Left ventricle myocardium inferior (tissue), 1 donor: Measurements from ENCODE around the gene IPCEF1. TPM values are rescaled to one million over a fixed set of nuclear protein-coding genes. Genes with fewer than 3 reads are reported as not detected.
A peak's percentile ranks its signal among the peaks of the same experiment; 100 is the strongest.

Experiments used
- DNase-seq: peaks from one replicate; pipeline ENCODE4 v3.0.0-alpha.2; 2020
- H3K27ac ChIP-seq: fragments of 200-600 bp; replicated peaks from 2 replicates; pipeline ENCODE4 v1.8.0; 2021
- H3K27me3 ChIP-seq: fragments of 200-600 bp; 2 replicates; pipeline ENCODE4 v1.8.0; 2021; ENCODE audit warnings: low read depth
- H3K36me3 ChIP-seq: fragments of 200-600 bp; 2 replicates; pipeline ENCODE4 v1.8.0; 2021
- H3K4me1 ChIP-seq: fragments of 200-600 bp; 2 replicates; pipeline ENCODE4 v1.8.0; 2021
- H3K4me3 ChIP-seq: fragments of 200-600 bp; 2 replicates; pipeline ENCODE4 v1.8.0; 2021; ENCODE audit warnings: mild to moderate bottlenecking, moderate library complexity
- H3K9me3 ChIP-seq: fragments of 200-600 bp; replicated peaks from 2 replicates; pipeline ENCODE4 v1.8.0; 2021
- intact Hi-C: fragments of 100-400 bp; cut with micrococcal nuclease; formaldehyde crosslinking; loops from one replicate; pipeline ENCODE4 v1.11.0; 2022
- total RNA-seq: library from RNA; stranded (reverse); fragmentation: NEBNext Ultra II Directional; extraction: Animal tissue kit (Norgen Biotek cat#: 25700); gene quantifications from one replicate; pipeline ENCODE4 v1.2.1, GENCODE V29; 2021
- TF ChIP-seq, protein P1 (sequence below): fragments of 200-600 bp; IDR thresholded peaks from 2 replicates; pipeline ENCODE4 v1.8.0; 2021; ENCODE audit warnings: antibody characterized with exemption, mild to moderate bottlenecking, borderline replicate concordance
- donor health status: DM: no; HTN: yes; CAD: no; lungs with severe emphysema.

IPCEF1 gene
- total RNA-seq, 1 donor from 2014 or later: 1.7 TPM

DNA sequence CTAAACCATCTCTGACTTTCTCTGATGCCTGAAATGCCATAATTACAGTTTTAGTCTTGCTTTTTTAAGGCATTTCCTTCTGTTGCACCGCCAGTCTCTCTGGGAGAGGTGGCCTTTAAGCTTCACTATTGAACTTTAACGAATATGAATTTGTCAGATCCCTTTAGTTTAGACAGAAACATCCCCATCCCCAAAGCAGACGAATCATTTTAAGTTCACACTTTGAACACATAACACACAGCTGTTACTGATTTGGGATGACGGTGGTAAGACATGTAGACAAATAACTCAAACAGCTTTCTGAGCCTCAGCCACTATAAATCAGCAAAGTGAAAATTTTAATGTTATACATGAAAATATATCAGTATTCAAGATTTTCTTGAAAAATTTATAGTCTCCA is 7.2 kb upstream of the IPCEF1 start:
- no peak for DNase-seq
- intact Hi-C loops: no loop called here
- no peaks in the 10 kb centered on the region for H3K36me3 ChIP-seq
- no peaks in the 10 kb centered on the region for H3K27me3 ChIP-seq
- no peak overlapping the region for H3K27ac ChIP-seq
- H3K4me1 ChIP-seq: no peaks in the 10 kb centered on the region
- TF ChIP-seq, protein P1, sequence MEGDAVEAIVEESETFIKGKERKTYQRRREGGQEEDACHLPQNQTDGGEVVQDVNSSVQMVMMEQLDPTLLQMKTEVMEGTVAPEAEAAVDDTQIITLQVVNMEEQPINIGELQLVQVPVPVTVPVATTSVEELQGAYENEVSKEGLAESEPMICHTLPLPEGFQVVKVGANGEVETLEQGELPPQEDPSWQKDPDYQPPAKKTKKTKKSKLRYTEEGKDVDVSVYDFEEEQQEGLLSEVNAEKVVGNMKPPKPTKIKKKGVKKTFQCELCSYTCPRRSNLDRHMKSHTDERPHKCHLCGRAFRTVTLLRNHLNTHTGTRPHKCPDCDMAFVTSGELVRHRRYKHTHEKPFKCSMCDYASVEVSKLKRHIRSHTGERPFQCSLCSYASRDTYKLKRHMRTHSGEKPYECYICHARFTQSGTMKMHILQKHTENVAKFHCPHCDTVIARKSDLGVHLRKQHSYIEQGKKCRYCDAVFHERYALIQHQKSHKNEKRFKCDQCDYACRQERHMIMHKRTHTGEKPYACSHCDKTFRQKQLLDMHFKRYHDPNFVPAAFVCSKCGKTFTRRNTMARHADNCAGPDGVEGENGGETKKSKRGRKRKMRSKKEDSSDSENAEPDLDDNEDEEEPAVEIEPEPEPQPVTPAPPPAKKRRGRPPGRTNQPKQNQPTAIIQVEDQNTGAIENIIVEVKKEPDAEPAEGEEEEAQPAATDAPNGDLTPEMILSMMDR: no peak
- no peak overlapping the region for H3K4me3 ChIP-seq
- H3K9me3 ChIP-seq: no peaks in the 10 kb centered on the region

DNA sequence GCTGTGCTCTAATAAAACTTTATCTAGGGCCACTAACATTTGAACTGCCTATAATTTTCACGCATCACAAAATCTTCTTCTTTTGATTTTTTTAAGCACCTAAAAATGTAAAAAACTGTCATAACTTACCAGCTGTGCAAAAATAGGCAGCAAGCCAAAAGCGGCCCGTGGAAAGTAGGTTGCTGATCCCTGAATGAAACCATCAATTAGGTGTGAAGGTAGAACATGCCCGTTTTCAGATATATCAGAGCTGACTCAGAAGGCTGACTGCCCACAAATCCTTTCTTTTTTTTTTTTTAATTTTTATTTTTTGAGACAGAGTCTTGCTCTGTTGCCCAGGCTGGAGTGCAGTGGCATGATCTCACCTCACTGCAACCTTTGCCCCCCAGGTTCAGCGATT is 4.9 kb upstream of the IPCEF1 start:
- Histone ChIP-seq H3K27ac (no peak overlapping the region), H3K36me3 (no peaks in the 10 kb centered on the region), H3K9me3 (no peaks in the 10 kb centered on the region), H3K27me3 (no peaks in the 10 kb centered on the region), H3K4me1 (no peaks in the 10 kb centered on the region), H3K4me3 (no peak overlapping the region)
- TF ChIP-seq, protein P1: no peak
- no peak for DNase-seq
- intact Hi-C loops: no loop called here

DNA sequence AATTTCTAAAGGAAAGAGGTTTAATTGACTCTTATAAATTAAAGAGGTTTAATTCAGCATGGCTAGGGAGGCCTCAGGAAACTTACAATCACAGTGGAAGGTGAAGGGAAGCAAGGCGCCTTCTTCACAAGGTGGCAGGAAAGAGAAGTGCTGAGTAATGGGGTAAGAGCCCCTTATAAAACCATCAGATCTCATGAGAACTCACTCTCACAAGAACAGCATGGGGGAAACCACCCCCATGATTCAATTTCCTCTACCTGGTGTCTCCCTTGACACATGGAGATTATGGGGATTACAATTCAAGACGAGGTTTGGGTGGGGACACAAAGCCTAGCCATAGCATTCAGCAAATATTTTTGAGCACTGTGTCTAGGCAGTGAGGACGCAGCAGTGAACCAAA is 3.9 kb upstream of the IPCEF1 start:
- DNase-seq: no peak
- TF ChIP-seq, protein P1: no peak
- Histone ChIP-seq H3K4me1 (no peaks in the 10 kb centered on the region), H3K36me3 (no peaks in the 10 kb centered on the region), H3K4me3 (no peak overlapping the region), H3K27me3 (no peaks in the 10 kb centered on the region), H3K27ac (no peak overlapping the region), H3K9me3 (no peaks in the 10 kb centered on the region)
- intact Hi-C loops: no loop called here

DNA sequence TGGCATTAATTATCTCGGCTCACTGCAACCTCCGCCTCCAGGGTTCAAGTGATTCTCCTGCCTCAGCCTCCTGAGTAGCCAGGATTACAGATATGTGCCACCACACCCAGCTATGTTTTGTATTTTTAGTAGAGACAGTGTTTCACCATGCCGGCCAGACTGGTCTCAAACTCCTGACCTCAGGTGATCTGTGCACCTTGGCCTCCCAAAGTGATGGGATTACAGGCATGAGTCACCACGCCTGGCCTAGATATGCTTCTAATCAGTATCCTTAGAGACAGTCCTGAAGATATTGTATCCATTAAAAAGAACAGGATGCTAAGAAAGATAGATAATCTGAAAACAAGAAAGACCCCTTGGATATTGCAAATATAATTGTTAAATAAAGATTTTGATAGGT is 3.1 kb upstream of the IPCEF1 start:
- TF ChIP-seq, protein P1: no peak
- Histone ChIP-seq H3K4me3 (no peak overlapping the region), H3K36me3 (no peaks in the 10 kb centered on the region), H3K27ac (no peak overlapping the region), H3K9me3 (no peaks in the 10 kb centered on the region), H3K4me1 (no peaks in the 10 kb centered on the region), H3K27me3 (no peaks in the 10 kb centered on the region)
- intact Hi-C loops: no loop called here
- no peak for DNase-seq

DNA sequence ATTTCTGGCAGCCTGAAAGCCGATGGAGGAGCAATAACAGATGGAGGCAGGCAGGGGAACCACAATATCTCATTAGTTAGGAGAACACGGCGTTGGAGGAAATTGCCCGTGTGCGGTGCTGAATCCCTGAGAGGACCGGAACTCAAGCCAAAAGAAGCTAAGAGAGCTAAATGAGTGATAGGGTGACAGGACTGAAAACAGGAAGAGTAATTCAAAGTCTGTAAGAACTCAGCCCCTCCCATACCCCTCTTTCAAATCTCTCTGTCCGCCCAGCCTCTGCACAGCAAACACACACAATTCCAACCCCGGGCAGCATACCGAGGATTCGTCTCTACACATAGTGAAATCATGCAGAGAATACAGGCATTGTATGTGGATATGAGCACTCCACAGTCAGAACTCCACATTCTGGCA is 2.6 kb upstream of the IPCEF1 start:
- H3K4me1 ChIP-seq: no peaks in the 10 kb centered on the region
- no peaks in the 10 kb centered on the region for H3K27me3 ChIP-seq
- H3K4me3 ChIP-seq: peak overlapping the region; percentile 17
- intact Hi-C loops: no loop called here
- no peaks in the 10 kb centered on the region for H3K9me3 ChIP-seq
- DNase-seq: no peak
- no peaks in the 10 kb centered on the region for H3K36me3 ChIP-seq
- H3K27ac ChIP-seq: no peak overlapping the region
- TF ChIP-seq, protein P1: no peak
